ENCODE results near the gene ABCA13.

GRCh38 chr7:48424731-48425130 is 253.5 kb downstream of the ABCA13 start:
- TF ChIP-seq CTCF (IDR thresholded peaks at IDR 0.05) = no peak
- no peak for TF ChIP-seq POLR2A (IDR thresholded peaks at IDR 0.05; ENCODE audit: low read depth)
- TF ChIP-seq POLR2AphosphoS5 (IDR thresholded peaks at IDR 0.05) = no peak
- no peak for TF ChIP-seq EP300 (IDR thresholded peaks at IDR 0.05)

All from esophagus muscularis mucosa (tissue), 4 donors.